HepG2 (cell line): ENCODE measurements around the gene FAM13B. TPM values are rescaled to one million over a fixed set of nuclear protein-coding genes. Genes with fewer than 3 reads are reported as not detected.

Experiments
- CCDC6 ChIP-seq: sonication (generic); formaldehyde crosslinking; IDR thresholded peaks from 2 replicates; pipeline ENCODE4 v1.8.1; 2022; ENCODE audit warnings: mild to moderate bottlenecking, missing genetic modification reagents, moderate library complexity
- CENPT ChIP-seq: sonication (generic); formaldehyde crosslinking; IDR thresholded peaks from 2 replicates; pipeline ENCODE4 v1.8.0; 2022; ENCODE audit warnings: low read depth, mild to moderate bottlenecking, moderate library complexity, missing genetic modification reagents
- FOXA3 ChIP-seq: IDR thresholded peaks from 2 replicates; pipeline ENCODE4 v1.6.1; 2016; ENCODE audit warnings: missing genetic modification reagents, missing compliant biosample characterization
- FOXK1 ChIP-seq: sonication (generic); formaldehyde crosslinking; IDR thresholded peaks from 2 replicates; pipeline ENCODE4 v1.4.0; 2020; ENCODE audit warnings: low read depth, missing genetic modification reagents, borderline replicate concordance
- HNF4A ChIP-seq: sonication (generic); formaldehyde crosslinking; IDR thresholded peaks from 2 replicates; pipeline ENCODE4 v1.4.0; 2020; ENCODE audit warnings: missing genetic modification reagents
- HNRNPH1 ChIP-seq: fragments of 200-400 bp; formaldehyde crosslinking; optimal IDR thresholded peaks from 2 replicates; pipeline ENCODE3; 2017; ENCODE audit warnings: mild to moderate bottlenecking, low read depth, low read length
- ISL2 ChIP-seq: sonication (generic); formaldehyde crosslinking; IDR thresholded peaks from 2 replicates; pipeline ENCODE4 v1.5.0; 2020; ENCODE audit warnings: missing genetic modification reagents
- KLF15 ChIP-seq: sonication (generic); formaldehyde crosslinking; IDR thresholded peaks from 2 replicates; pipeline ENCODE4 v1.8.1; 2023; ENCODE audit warnings: borderline replicate concordance, mild to moderate bottlenecking, inconsistent platforms, missing genetic modification reagents, mixed read lengths
- MAFF ChIP-seq: IDR thresholded peaks from 2 replicates; pipeline ENCODE4 v1.6.1; 2011; ENCODE audit warnings: low read depth, low read length, improper control_type of control experiment
- MED1 ChIP-seq: sonication (generic); formaldehyde crosslinking; IDR thresholded peaks from 2 replicates; pipeline ENCODE4 v1.4.0; 2020; ENCODE audit warnings: missing genetic modification reagents
- NCOR1 ChIP-seq: fragments of 200-600 bp; sonication (generic); IDR thresholded peaks from 2 replicates; pipeline ENCODE4 v1.7.0; 2017; ENCODE audit warnings: antibody characterized with exemption, low read length, borderline replicate concordance
- NFIB ChIP-seq: sonication (generic); formaldehyde crosslinking; IDR thresholded peaks from 2 replicates; pipeline ENCODE4 v1.9.0; 2021; ENCODE audit warnings: missing genetic modification reagents, mild to moderate bottlenecking, borderline replicate concordance
- NFIC ChIP-seq: IDR thresholded peaks from 2 replicates; pipeline ENCODE4 v1.6.1; 2012; ENCODE audit warnings: mild to moderate bottlenecking, low read length, inconsistent platforms
- PHF8 ChIP-seq: sonication (generic); formaldehyde crosslinking; IDR thresholded peaks from 2 replicates; pipeline ENCODE4 v1.5.0; 2020; ENCODE audit warnings: missing genetic modification reagents
- POLR2A ChIP-seq, 2 experiments: IDR thresholded peaks; 2 replicates each; pipeline ENCODE4 v1.6.1; 2011; ENCODE audit warnings: low read depth in 2 of 2, low read length in 2 of 2, mild to moderate bottlenecking in 1 of 2, moderate library complexity in 1 of 2; ENCODE audit not compliant: insufficient read depth in 1 of 2
- SIN3B ChIP-seq: fragments of 150-350 bp; IDR thresholded peaks from 2 replicates; pipeline ENCODE4 v1.6.1; 2014; ENCODE audit warnings: low read length
- SMC3 ChIP-seq: IDR thresholded peaks from 2 replicates; pipeline ENCODE4 v1.6.1; 2011; ENCODE audit warnings: low read length, improper control_type of control experiment
- SOX13 ChIP-seq, 3 experiments: fragments of 450-650 bp in 1 of 3; sonication (generic) in 1 of 3; formaldehyde crosslinking in 1 of 3; IDR thresholded peaks in 2 of 3; conservative IDR thresholded peaks in 1 of 3; 2 replicates each; pipeline versions ENCODE4 v1.5.0 to v1.6.1; 2016 to 2020; ENCODE audit warnings: antibody characterized with exemption in 1 of 3, mild to moderate bottlenecking in 1 of 3, missing compliant biosample characterization in 1 of 3, missing genetic modification reagents in 1 of 3, moderate library complexity in 1 of 3
- ZNF121 ChIP-seq: sonication (generic); formaldehyde crosslinking; IDR thresholded peaks from 2 replicates; pipeline ENCODE4 v1.5.0; 2020; ENCODE audit warnings: mild to moderate bottlenecking, missing genetic modification reagents
- ZNF124 ChIP-seq: sonication (generic); formaldehyde crosslinking; IDR thresholded peaks from 2 replicates; pipeline ENCODE4 v1.4.0; 2020; ENCODE audit warnings: missing genetic modification reagents
- ZNF20 ChIP-seq: sonication (generic); formaldehyde crosslinking; IDR thresholded peaks from 2 replicates; pipeline ENCODE4 v1.4.0; 2020; ENCODE audit warnings: mild to moderate bottlenecking, moderate library complexity, missing genetic modification reagents
- ZNF331 ChIP-seq: sonication (generic); formaldehyde crosslinking; IDR thresholded peaks from 2 replicates; pipeline ENCODE4 v1.4.0; 2020; ENCODE audit warnings: missing genetic modification reagents
- ZNF333 ChIP-seq: sonication (generic); formaldehyde crosslinking; IDR thresholded peaks from 2 replicates; pipeline ENCODE4 v1.4.0; 2020; ENCODE audit warnings: mild to moderate bottlenecking, missing genetic modification reagents, borderline replicate concordance
- ZNF543 ChIP-seq: sonication (generic); formaldehyde crosslinking; IDR thresholded peaks from 2 replicates; pipeline ENCODE4 v1.4.0; 2020; ENCODE audit warnings: mild to moderate bottlenecking, missing genetic modification reagents
- ZNF773 ChIP-seq: sonication (generic); formaldehyde crosslinking; IDR thresholded peaks from 2 replicates; pipeline ENCODE4 v1.4.0; 2020; ENCODE audit warnings: missing genetic modification reagents, borderline replicate concordance
- polyA plus RNA-seq, 8 experiments: library from polyadenylated mRNA; depleted of rRNA in 3 of 8; stranded (reverse) in 7 of 8; unstranded in 1 of 8; fragments of >200 nt; fragmentation: Illumina TruSeq in 4 of 8; extraction: Trizol in 4 of 8; gene quantifications; 2 replicates each; pipeline versions ENCODE4 v1.2.1 to v1.2.3, GENCODE V29; 2011 to 2016; ENCODE audit warnings: low read depth in 4 of 8, missing spikeins in 1 of 8, mixed read lengths in 1 of 8; ENCODE audit not compliant: insufficient read depth in 1 of 8
- total RNA-seq, 5 experiments: library from RNA; depleted of rRNA; stranded (reverse); fragments of >200 nt; fragmentation: Illumina TruSeq; extraction: Trizol; gene quantifications; 2 replicates each; pipeline ENCODE4 v1.2.3, GENCODE V29; 2016; ENCODE audit warnings: low read depth in 1 of 5
- TF ChIP-seq, protein P1 (sequence below): IDR thresholded peaks from 2 replicates; pipeline ENCODE4 v1.6.1; 2016
- TF ChIP-seq, protein P2 (sequence below): sonication (generic); formaldehyde crosslinking; IDR thresholded peaks from 2 replicates; pipeline ENCODE4 v1.9.0; 2021; ENCODE audit warnings: missing genetic modification reagents, borderline replicate concordance
- TF ChIP-seq, protein P3 (sequence below): sonication (generic); formaldehyde crosslinking; IDR thresholded peaks from 2 replicates; pipeline ENCODE4 v1.5.0; 2020; ENCODE audit warnings: mild to moderate bottlenecking, missing genetic modification reagents, borderline replicate concordance

The FAM13B gene
- total and polyA plus RNA-seq, 2 of the 13 experiments (the other 11 are each of a cell fraction or from before 2014, with no cell fraction given), result 6.9 to 11.5 TPM

DNA sequence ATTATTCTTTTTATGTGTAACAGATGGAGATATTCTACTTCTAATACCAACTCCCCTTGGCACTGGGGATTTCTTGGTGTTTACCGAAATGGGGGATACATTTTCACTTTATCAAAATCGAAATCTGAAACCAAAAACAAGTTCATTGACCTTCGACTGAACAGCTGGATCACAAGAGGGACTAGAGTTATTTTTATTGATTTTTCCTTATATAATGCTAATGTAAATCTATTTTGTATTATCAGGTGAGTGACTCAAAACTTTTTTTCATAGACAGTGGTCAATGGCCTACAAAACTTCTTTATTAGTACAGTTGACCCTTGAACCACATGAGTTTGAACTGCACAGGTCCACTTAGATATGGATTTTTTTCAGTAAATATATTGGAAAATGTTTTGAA lies 133.4 kb downstream of the FAM13B start (continued):
- TF ChIP-seq, protein P1, sequence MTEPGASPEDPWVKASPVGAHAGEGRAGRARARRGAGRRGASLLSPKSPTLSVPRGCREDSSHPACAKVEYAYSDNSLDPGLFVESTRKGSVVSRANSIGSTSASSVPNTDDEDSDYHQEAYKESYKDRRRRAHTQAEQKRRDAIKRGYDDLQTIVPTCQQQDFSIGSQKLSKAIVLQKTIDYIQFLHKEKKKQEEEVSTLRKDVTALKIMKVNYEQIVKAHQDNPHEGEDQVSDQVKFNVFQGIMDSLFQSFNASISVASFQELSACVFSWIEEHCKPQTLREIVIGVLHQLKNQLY, result 0 out of 2 replicates have a peak, but pooled peaks have one; percentile 35
- TF ChIP-seq PHF8 (no peak), FOXA3 (CRISPR knock-in tag) (peak; percentile 64), NFIB (CRISPR knock-in tag) (no peak), ZNF121 (CRISPR knock-in tag) (no peak), MED1 (peak; percentile 49), ZNF20 (CRISPR knock-in tag) (no peak), ZNF124 (CRISPR knock-in tag) (no peak), KLF15 (CRISPR knock-in tag) (no peak), CCDC6 (CRISPR knock-in tag) (no peak), POLR2A (IDR thresholded peaks at IDR 0.05; ENCODE audit: insufficient read depth in 1 of 2, low read depth in 2 of 2, low read length in 2 of 2) (no peak), ZNF331 (no peak), ZNF543 (CRISPR knock-in tag) (no peak), CENPT (CRISPR knock-in tag) (no peak), ZNF333 (CRISPR knock-in tag) (no peak), HNRNPH1 (no peak), SIN3B (no peak), HNF4A (CRISPR knock-in tag) (peak; percentile 71), ISL2 (CRISPR knock-in tag) (peak; percentile 84), ZNF773 (CRISPR knock-in tag) (no peak), FOXK1 (CRISPR knock-in tag) (no peak), MAFF (no peak), SMC3 (no peak), NFIC (peak; percentile 87; the same call in 1 of the 2 replicates), SOX13 (IDR thresholded peaks at IDR 0.05) (peak; percentile 25; the same call in 1 of the 2 replicates), SOX13 (CRISPR knock-in tag; conservative IDR thresholded peaks at IDR 0.05 in 1 of 2, IDR thresholded peaks at IDR 0.05 in 1 of 2) (peak in 1 of 2 experiments; percentile 77; a peak in 2 of 4 replicates), NCOR1 (peak; percentile 79; the same call in 1 of the 2 replicates)
- TF ChIP-seq, protein P2, sequence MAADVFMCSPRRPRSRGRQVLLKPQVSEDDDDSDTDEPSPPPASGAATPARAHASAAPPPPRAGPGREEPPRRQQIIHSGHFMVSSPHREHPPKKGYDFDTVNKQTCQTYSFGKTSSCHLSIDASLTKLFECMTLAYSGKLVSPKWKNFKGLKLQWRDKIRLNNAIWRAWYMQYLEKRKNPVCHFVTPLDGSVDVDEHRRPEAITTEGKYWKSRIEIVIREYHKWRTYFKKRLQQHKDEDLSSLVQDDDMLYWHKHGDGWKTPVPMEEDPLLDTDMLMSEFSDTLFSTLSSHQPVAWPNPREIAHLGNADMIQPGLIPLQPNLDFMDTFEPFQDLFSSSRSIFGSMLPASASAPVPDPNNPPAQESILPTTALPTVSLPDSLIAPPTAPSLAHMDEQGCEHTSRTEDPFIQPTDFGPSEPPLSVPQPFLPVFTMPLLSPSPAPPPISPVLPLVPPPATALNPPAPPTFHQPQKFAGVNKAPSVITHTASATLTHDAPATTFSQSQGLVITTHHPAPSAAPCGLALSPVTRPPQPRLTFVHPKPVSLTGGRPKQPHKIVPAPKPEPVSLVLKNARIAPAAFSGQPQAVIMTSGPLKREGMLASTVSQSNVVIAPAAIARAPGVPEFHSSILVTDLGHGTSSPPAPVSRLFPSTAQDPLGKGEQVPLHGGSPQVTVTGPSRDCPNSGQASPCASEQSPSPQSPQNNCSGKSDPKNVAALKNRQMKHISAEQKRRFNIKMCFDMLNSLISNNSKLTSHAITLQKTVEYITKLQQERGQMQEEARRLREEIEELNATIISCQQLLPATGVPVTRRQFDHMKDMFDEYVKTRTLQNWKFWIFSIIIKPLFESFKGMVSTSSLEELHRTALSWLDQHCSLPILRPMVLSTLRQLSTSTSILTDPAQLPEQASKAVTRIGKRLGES (CRISPR knock-in tag), result no peak
- TF ChIP-seq, protein P3, sequence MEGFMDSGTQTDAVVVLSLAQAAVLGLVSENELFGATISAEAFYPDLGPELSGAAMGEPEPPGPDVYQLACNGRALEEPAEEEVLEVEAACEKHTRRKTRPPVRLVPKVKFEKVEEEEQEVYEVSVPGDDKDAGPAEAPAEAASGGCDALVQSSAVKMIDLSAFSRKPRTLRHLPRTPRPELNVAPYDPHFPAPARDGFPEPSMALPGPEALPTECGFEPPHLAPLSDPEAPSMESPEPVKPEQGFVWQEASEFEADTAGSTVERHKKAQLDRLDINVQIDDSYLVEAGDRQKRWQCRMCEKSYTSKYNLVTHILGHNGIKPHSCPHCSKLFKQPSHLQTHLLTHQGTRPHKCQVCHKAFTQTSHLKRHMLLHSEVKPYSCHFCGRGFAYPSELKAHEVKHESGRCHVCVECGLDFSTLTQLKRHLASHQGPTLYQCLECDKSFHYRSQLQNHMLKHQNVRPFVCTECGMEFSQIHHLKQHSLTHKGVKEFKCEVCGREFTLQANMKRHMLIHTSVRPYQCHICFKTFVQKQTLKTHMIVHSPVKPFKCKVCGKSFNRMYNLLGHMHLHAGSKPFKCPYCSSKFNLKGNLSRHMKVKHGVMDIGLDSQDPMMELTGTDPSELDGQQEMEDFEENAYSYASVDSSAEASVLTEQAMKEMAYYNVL (CRISPR knock-in tag), result no peak
